ENCODE data around the gene COL4A2.

DNA sequence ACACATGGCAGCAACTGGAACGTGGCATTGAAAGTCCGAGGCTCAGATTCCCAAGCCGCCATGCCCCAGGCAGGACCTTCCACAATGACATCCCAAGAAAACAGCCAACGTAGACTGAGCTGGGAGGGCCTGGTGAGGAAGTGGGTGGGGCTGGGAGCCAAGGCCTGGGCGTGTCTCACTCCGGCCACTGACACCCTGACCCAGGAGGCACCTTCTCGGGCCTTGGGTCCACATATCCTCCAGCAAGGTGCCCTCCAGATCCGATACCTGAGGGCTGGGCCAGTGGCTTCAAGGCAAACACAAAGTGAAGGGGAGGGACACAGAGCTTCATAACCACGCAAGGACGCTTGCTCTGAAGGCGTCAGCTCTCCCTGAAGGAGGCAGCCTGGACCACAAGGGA is 211.5 kb downstream of the COL4A2 start:
- TF ChIP-seq, protein P1, sequence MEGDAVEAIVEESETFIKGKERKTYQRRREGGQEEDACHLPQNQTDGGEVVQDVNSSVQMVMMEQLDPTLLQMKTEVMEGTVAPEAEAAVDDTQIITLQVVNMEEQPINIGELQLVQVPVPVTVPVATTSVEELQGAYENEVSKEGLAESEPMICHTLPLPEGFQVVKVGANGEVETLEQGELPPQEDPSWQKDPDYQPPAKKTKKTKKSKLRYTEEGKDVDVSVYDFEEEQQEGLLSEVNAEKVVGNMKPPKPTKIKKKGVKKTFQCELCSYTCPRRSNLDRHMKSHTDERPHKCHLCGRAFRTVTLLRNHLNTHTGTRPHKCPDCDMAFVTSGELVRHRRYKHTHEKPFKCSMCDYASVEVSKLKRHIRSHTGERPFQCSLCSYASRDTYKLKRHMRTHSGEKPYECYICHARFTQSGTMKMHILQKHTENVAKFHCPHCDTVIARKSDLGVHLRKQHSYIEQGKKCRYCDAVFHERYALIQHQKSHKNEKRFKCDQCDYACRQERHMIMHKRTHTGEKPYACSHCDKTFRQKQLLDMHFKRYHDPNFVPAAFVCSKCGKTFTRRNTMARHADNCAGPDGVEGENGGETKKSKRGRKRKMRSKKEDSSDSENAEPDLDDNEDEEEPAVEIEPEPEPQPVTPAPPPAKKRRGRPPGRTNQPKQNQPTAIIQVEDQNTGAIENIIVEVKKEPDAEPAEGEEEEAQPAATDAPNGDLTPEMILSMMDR (IDR thresholded peaks at IDR 0.05; ENCODE audit: low read length), result no peak
- TF ChIP-seq EZH2 (IDR thresholded peaks at IDR 0.05; ENCODE audit: borderline replicate concordance, low read length), result no peak
